NCI-H146 treated with DMSO at 0.1 percent for 48 hours (cell line): ENCODE measurements around the gene VSTM4.

ENCODE experiments used
- DNase-seq: peaks from one replicate; lab custom pipeline; 2025; ENCODE audit not compliant: unreplicated experiment; lab: John Stamatoyannopoulos, UW

Gene VSTM4

GRCh38 chr10:49072166-49072885 lies 43.0 kb downstream of the VSTM4 start:
- DNase-seq, result no peak

DNA sequence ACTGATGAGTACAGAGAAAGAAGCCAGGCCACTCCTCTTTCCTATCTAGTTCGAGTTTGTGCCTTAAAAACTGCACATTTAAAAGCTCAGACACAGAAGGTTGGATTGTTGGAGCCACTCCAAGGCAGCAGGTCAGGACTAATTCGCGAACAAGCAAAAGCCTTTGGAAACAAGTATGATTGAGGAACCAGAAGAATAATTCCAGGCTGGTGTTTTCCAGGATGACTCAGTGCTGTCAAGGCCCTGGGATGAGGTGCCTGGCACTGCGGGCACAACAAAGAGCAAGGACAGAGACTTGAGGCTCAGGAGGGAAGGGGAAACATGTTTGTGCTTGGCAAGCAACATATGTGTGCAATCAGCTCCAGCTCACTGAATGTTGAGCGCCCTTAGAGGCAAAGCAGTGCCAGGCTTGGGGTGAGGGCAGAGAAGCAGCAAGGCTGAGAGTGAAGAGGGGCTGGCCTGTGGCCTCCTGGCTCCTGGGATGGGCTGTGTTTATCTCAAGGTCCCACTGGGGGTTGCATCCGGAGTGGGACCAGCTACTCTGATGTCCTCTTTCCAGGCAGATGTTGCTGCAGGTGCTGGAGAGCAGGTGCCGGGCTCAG lies 44.1 kb downstream of the VSTM4 start:
- DNase-seq, result no peak

DNA sequence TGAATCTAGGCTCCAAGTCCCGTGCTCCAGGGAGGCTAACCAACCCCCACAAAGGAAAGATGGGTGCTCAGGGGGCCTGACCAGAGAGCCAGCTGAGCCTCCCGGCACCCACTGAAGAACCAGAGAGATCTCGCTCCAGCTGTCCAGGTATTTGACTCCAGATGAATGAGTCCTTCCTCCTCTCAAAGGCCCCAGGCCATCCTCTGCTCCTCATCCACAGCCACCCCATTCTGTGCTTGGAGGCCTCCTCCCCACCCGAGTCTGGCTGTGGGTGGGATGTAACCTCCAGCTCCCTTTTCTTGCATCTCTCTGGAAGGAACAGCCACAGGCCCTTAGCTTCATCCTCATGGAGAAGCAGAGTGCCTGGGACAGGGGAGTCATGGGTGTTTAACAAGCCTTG lies 44.6 kb downstream of the VSTM4 start:
- DNase-seq, result no peak

DNA sequence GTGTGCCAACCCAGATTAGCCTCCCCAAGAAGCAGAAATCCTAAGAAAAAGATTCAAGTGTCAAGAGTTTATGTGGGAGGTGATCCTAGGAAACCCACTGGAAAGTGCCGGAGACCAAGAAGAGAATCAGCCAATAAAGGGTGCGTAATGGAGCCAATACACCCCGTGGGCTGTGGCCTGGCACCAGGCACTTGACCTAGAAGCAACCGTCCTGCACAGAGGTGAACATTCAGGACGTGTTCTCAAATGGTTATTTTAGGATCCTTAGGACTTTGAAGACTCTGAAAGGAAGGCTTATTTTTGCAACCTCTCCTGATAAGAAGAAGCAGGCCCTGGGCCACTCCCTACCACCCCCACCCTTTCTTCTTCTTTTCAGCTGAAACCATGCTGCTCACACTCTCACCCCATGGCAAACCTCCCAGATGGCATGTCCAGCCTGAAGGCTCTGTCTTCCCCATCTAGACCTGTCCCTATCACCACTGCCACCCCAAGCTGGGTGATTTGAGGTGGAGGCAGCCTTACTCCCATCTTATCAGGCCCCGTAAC lies 46.6 kb downstream of the VSTM4 start:
- DNase-seq, result no peak

DNA sequence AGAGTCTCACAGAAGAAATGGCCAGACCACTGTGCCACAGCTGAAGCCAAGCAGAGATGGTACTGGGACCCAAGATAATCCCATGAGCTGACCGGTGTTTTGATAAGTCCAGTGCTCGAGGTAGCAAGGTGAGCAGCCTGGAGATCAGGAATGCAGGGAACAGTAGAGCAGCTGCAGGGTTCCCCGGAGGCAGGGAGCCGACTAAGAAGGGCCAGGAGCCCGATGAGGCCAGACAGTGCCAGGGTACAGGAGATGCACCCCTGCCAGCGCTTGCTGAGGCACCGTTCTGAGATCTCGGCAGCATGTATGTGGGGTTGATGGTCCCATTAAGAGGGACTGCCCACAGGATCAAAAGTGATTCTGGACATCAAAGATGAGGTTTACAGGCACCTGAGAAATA lies 47.1 kb downstream of the VSTM4 start:
- no peak for DNase-seq

DNA sequence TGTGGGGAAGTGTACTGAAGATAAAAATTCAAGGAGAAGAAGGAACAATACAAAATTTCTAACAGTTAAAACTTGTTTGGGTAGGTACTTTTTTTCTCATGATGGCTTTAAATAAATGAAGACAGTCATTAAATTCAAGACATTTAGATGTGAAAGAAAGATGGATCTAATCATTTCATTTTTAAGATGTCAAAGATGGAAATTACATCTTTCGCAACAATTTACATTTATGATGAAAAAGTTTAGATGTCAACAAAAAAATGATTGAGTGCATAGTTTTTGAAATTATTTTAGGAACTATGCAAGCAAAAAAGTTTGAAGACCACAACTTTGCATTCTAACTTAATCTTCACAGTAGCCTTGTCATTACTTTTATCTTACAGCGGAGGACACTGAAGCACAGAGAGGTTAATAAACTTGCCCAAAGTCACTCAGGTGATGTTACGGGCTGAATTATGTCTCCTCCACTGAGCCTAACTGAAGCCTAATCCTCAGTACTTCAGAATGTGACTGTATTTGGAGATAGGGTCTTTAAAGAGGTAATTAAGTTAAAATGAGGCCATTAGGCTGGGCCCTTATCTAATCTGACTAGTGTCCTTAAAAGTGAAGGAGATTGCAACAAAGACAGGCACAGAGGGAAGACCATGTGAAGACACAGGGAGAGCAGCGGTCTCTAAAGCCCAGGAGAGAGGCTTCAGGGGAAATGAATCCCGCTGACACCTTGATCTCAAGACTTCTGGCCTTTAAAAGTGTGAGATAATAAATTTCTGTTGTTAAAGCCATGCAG lies 48.2 kb downstream of the VSTM4 start:
- DNase-seq, result no peak

GRCh38 chr10:49062229-49062628 lies 53.1 kb downstream of the VSTM4 start:
- DNase-seq, result no peak

GRCh38 chr10:49061667-49062066 lies 53.7 kb downstream of the VSTM4 start:
- no peak for DNase-seq

GRCh38 chr10:49058463-49059255 lies 56.7 kb downstream of the VSTM4 start:
- DNase-seq, result no peak

DNA sequence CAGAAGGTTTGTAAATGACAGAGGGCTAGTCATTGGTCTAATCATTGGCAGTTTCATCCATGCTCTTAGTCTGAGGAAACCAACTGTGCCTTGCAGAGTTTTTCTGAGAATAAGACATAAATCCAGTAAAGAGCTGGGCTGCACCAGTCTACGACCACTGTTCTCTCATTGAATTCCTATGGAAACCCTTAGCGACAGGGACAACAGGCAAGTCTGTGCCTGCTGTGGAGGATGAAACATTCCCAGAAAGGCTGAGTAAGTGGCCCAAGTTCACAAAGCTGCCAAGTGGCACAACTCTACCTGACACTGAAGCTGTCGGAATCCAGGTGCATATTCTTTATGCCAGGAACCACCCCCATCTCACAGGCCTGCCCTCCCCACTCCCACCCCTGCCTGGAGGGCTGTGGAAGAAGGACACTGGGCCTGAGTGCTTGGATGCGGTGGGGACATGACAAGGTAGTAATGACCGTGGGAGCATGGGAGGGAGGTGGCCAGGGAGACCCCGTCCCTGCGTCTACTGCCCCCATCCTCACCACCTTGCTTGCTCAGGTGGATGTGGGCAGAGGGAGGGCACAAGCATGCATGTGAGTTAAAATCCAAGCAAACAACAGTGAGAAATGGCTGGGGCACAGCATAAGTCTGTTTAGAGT lies 58.0 kb downstream of the VSTM4 start:
- no peak for DNase-seq

DNA sequence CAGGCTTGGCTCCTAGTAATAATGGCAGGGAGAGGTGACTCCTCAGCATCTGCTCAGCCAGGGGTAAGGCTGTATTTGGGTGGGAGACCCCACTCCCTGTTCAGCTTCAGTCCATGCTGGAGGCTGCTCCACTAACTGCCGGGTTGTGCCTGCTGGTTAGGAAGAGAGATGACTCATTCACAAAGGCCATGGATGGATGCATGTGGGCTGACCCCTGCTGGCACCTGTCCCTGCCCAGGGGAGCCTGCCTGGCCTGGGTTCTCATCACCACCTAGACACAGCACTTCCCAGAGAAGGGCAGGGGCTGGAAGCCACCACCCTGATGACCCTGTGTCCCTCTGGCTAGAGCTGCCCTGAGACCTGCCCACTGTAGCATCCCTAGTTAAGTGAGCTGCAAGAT lies 59.0 kb downstream of the VSTM4 start:
- no peak for DNase-seq

- DNase-seq, result no peak
These were observed 60.0 kb downstream of the VSTM4 start for GRCh38 chr10:49055221-49055849.

- no peak for DNase-seq
These were observed 60.6 kb downstream of the VSTM4 start for GRCh38 chr10:49054753-49055152.

DNA sequence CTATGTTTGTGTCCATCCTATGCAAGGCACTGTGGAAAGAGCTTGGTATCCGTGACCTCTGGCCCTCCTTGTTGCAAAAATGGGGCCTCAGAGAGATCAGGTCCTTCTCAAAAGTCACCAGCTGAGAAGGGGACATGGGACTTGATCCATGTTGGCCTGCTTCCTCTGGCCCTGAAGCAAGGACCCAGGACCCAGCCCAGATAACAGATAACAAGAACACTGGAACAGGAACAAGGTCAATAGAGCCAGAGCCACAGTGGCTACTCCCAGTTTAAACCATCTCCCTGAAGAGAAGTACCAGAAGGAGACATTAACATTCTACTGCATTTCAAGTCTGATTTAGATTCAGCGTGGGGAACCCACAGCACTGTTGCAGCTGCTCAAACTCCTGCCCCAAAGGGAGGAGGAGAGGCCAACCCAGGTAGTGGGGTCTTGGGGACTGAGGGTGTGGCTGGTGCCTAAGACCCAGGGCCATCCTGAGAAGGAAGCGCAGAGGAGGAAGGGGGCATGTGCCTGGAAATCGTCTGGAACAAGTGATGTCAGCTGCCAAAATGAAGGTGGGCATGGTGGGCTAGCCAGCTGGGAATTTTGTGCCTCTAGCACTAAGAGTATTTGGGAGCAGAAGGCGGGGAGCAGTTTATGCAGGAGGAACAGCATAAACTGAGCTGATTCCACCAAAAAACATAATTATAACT lies 61.2 kb downstream of the VSTM4 start:
- no peak for DNase-seq

DNA sequence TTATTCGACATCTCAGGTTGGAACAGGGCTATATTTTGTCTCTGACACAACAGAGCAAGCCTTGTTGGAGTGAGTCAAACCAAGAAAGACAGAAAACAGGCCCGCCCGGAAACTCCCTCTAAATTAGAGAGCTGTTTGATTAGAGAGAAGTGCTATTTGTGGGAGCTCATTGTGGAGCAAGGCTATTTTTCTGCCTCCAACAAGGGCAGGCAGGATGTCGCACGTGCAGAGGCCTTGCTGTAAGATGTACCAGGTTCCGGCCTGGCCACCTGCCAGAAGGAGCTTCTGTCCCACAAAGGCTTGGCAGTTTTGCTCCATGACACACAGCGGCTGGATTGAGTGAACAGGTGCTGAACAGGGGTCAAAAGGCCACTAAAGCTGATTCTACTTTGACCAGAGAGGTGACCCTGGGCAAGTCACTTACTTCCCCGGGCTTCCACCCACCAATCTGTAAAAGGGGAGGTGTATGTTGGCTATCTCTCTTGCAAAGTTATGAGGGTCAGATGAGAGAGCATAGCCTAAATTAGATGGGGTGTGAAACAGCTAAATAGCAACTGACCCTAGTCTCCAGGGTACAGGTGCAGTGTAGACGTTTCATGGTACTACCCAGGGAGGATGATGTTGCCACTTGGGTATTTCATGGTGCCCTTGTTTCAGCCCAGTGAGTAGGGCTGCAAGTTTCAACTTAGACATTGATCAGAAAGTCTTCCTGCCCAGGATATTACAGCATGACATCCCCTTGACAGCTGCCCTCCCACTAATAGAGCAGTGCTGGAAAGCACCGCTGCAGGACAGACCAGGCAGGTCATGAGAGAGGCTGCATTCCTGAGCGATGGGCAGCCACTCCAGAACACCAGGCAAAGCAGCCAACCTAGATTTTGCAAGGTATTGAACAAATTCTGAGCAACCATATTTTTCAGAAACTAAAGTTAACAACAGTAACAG lies 62.0 kb downstream of the VSTM4 start:
- no peak for DNase-seq

GRCh38 chr10:49052069-49052468 lies 63.3 kb downstream of the VSTM4 start:
- DNase-seq, result no peak

GRCh38 chr10:49050906-49051305 lies 64.4 kb downstream of the VSTM4 start:
- no peak for DNase-seq

GRCh38 chr10:49050366-49050765 lies 65.0 kb downstream of the VSTM4 start:
- no peak for DNase-seq
